Measurements from ENCODE around the gene DDX31. TPM values are rescaled to one million over a fixed set of nuclear protein-coding genes. Genes with fewer than 3 reads are reported as not detected.

DDX31 gene
- total RNA-seq, 4 donors from 2014 or later, result 33.4 to 44.1 (median 36.0) TPM

- peaks cover 8 to 13% of the 10 kb centered on the region in 2 donors for H3K36me3 ChIP-seq
- DNase-seq, result no peak
- no peaks in the 10 kb centered on the region for H3K9me3 ChIP-seq
- intact Hi-C loops (cut with DNase I), result no loop called here
- 4 to 6% methylated on average over 13 to 29 of the region's 83 CpGs for WGBS, 2 donors
- peaks cover 0 to 16% of the 10 kb centered on the region in 2 donors for H3K4me1 ChIP-seq
- H3K27ac ChIP-seq, result no peak overlapping the region
- no peak overlapping the region for H3K4me3 ChIP-seq (replicated peaks in 1 of 3)
- H3K27me3 ChIP-seq, result peaks cover 47% of the 10 kb centered on the region
- TF ChIP-seq POLR2A (IDR thresholded peaks at IDR 0.05) (no peak), CTCF (IDR thresholded peaks at IDR 0.05) (no peak)
These were observed 80.4 kb downstream of the DDX31 start for GRCh38 chr9:132589148-132590036.

- Histone ChIP-seq H3K4me3 (replicated peaks in 1 of 3) (no peak overlapping the region), H3K9me3 (no peaks in the 10 kb centered on the region), H3K36me3 (peaks cover under 1 to 5% of the 10 kb centered on the region in 2 donors), H3K27ac (no peak overlapping the region), H3K4me1 (peaks cover 0 to 16% of the 10 kb centered on the region in 2 donors), H3K27me3 (peaks cover 51% of the 10 kb centered on the region)
- no peak for TF ChIP-seq CTCF (IDR thresholded peaks at IDR 0.05)
- no peak for TF ChIP-seq POLR2A (IDR thresholded peaks at IDR 0.05)
- intact Hi-C loops (cut with DNase I), result no loop called here
- 13% methylated on average over 9 to 26 of the region's 28 CpGs for WGBS, 2 donors
- DNase-seq, result no peak
These were observed 81.2 kb downstream of the DDX31 start for GRCh38 chr9:132588501-132589147.

GRCh38 chr9:132588098-132588497 lies 81.7 kb downstream of the DDX31 start:
- TF ChIP-seq CTCF (IDR thresholded peaks at IDR 0.05), result no peak
- no peak for TF ChIP-seq POLR2A (IDR thresholded peaks at IDR 0.05)
- H3K27me3 ChIP-seq, result peaks cover 56% of the 10 kb centered on the region
- peaks cover 0 to 16% of the 10 kb centered on the region in 2 donors for H3K4me1 ChIP-seq
- DNase-seq, result no peak
- 37 to 41% methylated on average over 10 to 12 of the region's 12 CpGs for WGBS, 2 donors
- intact Hi-C loops (cut with DNase I), result no loop called here
- H3K27ac ChIP-seq, result no peak overlapping the region
- H3K36me3 ChIP-seq, result no peaks in the 10 kb centered on the region
- H3K4me3 ChIP-seq (replicated peaks in 1 of 3), result no peak overlapping the region
- H3K9me3 ChIP-seq, result no peaks in the 10 kb centered on the region

GRCh38 chr9:132587592-132587955 lies 82.2 kb downstream of the DDX31 start:
- WGBS, 2 donors, result 0 to 44% methylated on average over 1 to 3 of the region's 6 CpGs
- peaks cover 60% of the 10 kb centered on the region for H3K27me3 ChIP-seq
- no peak overlapping the region for H3K27ac ChIP-seq
- no peak overlapping the region for H3K4me3 ChIP-seq (replicated peaks in 1 of 3)
- TF ChIP-seq POLR2A (IDR thresholded peaks at IDR 0.05) (no peak), CTCF (IDR thresholded peaks at IDR 0.05) (no peak)
- intact Hi-C loops (cut with DNase I), result no loop called here
- peaks cover 0 to 16% of the 10 kb centered on the region in 2 donors for H3K4me1 ChIP-seq
- no peak for DNase-seq
- no peaks in the 10 kb centered on the region for H3K36me3 ChIP-seq
- no peaks in the 10 kb centered on the region for H3K9me3 ChIP-seq

Data from thyroid gland (tissue), 4 donors.